ENCODE results near the gene CHRNE.
"Not testable (repeated sequence)": the region's sequence is repeated elsewhere in the genome, so short reads cannot be mapped to it uniquely, and the experiment has no call there.

CHRNE gene

GRCh38 chr17:4939546-4939795, 36.6 kb upstream of the CHRNE start:
- ATAC-seq: peak; percentile 0

GRCh38 chr17:4938688-4939545, 36.0 kb upstream of the CHRNE start:
- ATAC-seq: no peak

GRCh38 chr17:4938069-4938491, 35.2 kb upstream of the CHRNE start:
- ATAC-seq: no peak

- ATAC-seq: no peak
Measured at GRCh38 chr17:4937553-4937952, 34.7 kb upstream of the CHRNE start.

- ATAC-seq: no peak
Measured at GRCh38 chr17:4936436-4936835, 33.5 kb upstream of the CHRNE start.

GRCh38 chr17:4935650-4936049, 32.8 kb upstream of the CHRNE start:
- no peak for ATAC-seq

GRCh38 chr17:4934173-4934979, 31.5 kb upstream of the CHRNE start:
- ATAC-seq: no peak

- ATAC-seq: no peak
Measured at GRCh38 chr17:4933646-4934045, 30.7 kb upstream of the CHRNE start.

GRCh38 chr17:4932756-4933155, 29.9 kb upstream of the CHRNE start:
- ATAC-seq: no peak

- ATAC-seq: no peak
Measured at GRCh38 chr17:4931963-4932362, 29.1 kb upstream of the CHRNE start, which contains the start of gene GP1BA. Gene GP1BA (plus strand): TSS chr17:4932277. CDS start chr17:4932605, 328 bp downstream.

- no peak for ATAC-seq
Measured at GRCh38 chr17:4928881-4929280, 26.0 kb upstream of the CHRNE start.

- ATAC-seq: not testable (repeated sequence)
Measured at GRCh38 chr17:4926577-4927335, 23.9 kb upstream of the CHRNE start.

- ATAC-seq: no peak
Measured at GRCh38 chr17:4921320-4921719, 18.4 kb upstream of the CHRNE start.

- ATAC-seq: no peak
Measured at GRCh38 chr17:4920351-4921048, 17.6 kb upstream of the CHRNE start.

- no peak for ATAC-seq
Measured at GRCh38 chr17:4919511-4920047, 16.7 kb upstream of the CHRNE start.

GRCh38 chr17:4914551-4914950, 11.7 kb upstream of the CHRNE start:
- ATAC-seq: not testable (repeated sequence)

- no peak for ATAC-seq
Measured at GRCh38 chr17:4913994-4914393, 11.1 kb upstream of the CHRNE start.

GRCh38 chr17:4908711-4909496, 6.0 kb upstream of the CHRNE start:
- peak; percentile 91 to 93 for ATAC-seq

GRCh38 chr17:4908301-4908700, 5.4 kb upstream of the CHRNE start:
- ATAC-seq: no peak

- ATAC-seq: not testable (repeated sequence)
Measured at GRCh38 chr17:4906642-4907041, 3.7 kb upstream of the CHRNE start.

- no peak for ATAC-seq
Measured at GRCh38 chr17:4902540-4902939, 358 bp downstream of the CHRNE start.
